ENCODE data around the gene LHX3.

DNA sequence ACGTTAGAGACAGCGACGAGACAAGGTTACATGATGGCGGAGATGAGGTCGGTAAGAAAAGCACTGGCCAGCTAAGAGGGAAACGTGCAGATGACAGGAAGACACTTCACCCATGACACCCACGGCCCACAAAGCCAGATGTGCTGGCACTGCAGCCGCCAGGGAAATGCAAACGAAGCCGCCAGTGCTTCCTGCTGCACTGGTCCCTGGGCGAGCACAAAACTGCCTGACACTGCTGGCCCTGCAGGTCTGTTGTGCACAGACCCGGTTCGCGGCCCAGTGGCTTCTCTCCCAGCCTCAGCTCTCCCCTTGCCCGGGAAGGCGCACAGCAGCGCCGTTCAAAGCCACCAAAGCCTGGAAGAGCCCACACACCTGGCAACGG lies 20.4 kb upstream of the LHX3 start:
- no peak for TF ChIP-seq POLR2A (IDR thresholded peaks at IDR 0.05)
- TF ChIP-seq, protein P1, sequence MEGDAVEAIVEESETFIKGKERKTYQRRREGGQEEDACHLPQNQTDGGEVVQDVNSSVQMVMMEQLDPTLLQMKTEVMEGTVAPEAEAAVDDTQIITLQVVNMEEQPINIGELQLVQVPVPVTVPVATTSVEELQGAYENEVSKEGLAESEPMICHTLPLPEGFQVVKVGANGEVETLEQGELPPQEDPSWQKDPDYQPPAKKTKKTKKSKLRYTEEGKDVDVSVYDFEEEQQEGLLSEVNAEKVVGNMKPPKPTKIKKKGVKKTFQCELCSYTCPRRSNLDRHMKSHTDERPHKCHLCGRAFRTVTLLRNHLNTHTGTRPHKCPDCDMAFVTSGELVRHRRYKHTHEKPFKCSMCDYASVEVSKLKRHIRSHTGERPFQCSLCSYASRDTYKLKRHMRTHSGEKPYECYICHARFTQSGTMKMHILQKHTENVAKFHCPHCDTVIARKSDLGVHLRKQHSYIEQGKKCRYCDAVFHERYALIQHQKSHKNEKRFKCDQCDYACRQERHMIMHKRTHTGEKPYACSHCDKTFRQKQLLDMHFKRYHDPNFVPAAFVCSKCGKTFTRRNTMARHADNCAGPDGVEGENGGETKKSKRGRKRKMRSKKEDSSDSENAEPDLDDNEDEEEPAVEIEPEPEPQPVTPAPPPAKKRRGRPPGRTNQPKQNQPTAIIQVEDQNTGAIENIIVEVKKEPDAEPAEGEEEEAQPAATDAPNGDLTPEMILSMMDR (IDR thresholded peaks at IDR 0.05) = no peak
